NCI-H1417 treated with DMSO at 0.1 percent for 48 hours (cell line): ENCODE results near the gene SPRR2E.
"Not testable (repeated sequence)": the region's sequence is repeated elsewhere in the genome, so short reads cannot be mapped to it uniquely, and the experiment has no call there.

Experiments
- DNase-seq: peaks from one replicate; lab custom pipeline; 2025; lab: John Stamatoyannopoulos, UW

Gene SPRR2E

DNA sequence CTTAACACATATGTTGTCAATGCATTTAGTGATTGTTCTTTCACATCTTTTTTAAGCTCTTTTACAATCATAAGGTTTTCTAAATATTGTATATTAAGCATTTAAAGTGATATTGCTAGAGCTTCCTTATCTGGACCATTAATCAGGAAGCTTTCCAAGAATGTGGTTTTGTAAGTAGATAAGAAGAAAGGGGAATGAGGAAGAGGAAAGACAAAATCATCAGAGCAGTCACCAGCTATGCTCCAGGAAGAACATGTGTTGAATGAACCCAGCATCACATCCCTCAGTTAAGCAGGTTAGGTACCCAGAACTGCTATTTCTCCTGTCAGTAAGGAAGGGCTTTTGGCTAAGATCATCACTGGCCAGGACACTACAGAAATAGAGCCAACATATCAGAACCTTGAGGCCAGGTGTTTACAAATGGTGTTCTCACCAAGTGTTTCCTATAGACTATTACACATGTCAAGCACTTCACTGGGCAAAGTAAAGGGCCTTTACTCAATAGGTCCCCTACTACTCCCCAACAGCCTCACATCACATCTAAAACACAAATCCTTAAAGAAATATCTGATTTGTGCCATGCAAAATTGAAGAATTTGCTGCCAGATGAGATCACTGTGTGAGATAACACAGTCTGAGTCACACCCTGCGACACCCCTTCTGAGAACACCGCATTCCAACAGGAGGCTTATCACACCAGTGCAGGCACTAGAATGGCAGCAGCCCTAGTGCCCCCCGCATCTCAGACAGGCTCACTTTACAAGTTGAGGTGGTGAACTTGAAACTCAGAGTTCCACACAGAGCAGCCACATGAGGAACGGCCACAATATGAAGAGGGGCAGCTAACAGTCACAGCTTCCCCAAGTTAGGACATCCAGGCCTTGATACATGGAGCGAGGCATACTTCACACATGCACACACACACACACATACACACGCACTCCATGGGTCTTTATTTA is 35.2 kb downstream of the SPRR2E start:
- no peak for DNase-seq

GRCh38 chr1:153058154-153058553 is 36.2 kb downstream of the SPRR2E start:
- DNase-seq = no peak

- DNase-seq = no peak
These were observed 37.0 kb downstream of the SPRR2E start, which contains the start of gene SPRR2A for GRCh38 chr1:153057375-153057774. Gene SPRR2A, minus strand, starts transcription at chr1:153057512. Its CDS starts 777 bp downstream, at chr1:153056735.

DNA sequence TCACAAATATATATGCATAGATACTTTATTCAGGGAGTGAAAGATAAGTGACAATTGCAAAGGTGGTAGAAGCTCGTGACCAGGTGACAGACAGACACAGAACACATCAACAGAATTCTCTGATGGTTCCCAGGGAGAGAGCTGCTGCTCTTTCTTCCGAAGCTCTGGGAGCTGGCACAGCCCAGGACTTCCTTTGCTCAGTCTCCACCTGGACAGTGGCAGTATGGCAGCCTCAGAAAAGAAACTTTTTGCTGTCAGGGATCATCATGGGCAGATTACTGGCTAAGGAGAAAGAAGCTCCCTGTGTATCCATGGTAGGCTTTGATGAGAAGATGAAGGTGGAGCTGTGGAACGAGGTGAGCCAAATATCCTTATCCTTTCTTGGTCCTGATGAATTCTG is 38.2 kb downstream of the SPRR2E start:
- DNase-seq = not testable (repeated sequence)

- no peak for DNase-seq
These were observed 45.1 kb downstream of the SPRR2E start for GRCh38 chr1:153049211-153049610.
